BJ (cell line): ENCODE results near the gene KCNA5. TPM values are rescaled to one million over a fixed set of nuclear protein-coding genes. Genes with fewer than 3 reads are reported as not detected.

ENCODE experiments used
- CTCF ChIA-PET: fragments of 350-600 bp; formaldehyde crosslinking; extraction: SDS; loops from one replicate; lab custom pipeline; 2021; ENCODE audit warnings: antibody characterized with exemption, inconsistent platforms; lab: Yijun Ruan, JAX
- POLR2A ChIA-PET: fragments of 300-600 bp; sonication (Branson Sonifier 250); formaldehyde crosslinking; extraction: SDS; loops from one replicate; lab custom pipeline; 2021; ENCODE audit warnings: antibody characterized with exemption; lab: Charles Lee
- DNase-seq: peaks from one replicate; pipeline ENCODE4 v3.0.0-alpha.2; 2011; ENCODE audit warnings: low read depth
- H3K27me3 ChIP-seq: 2 replicates; pipeline ENCODE4 v1.6.0; 2011; ENCODE audit warnings: low read length; ENCODE audit not compliant: control insufficient read depth, insufficient read depth
- H3K36me3 ChIP-seq: 2 replicates; pipeline ENCODE4 v1.5.1; 2011; ENCODE audit warnings: low read length; ENCODE audit not compliant: control insufficient read depth, insufficient read depth
- H3K4me3 ChIP-seq: 2 replicates; pipeline ENCODE4 v1.5.1; 2011; ENCODE audit warnings: low read depth, mild to moderate bottlenecking, control low read depth, low read length
- polyA plus RNA-seq: library from polyadenylated mRNA; depleted of rRNA; stranded (reverse); fragments of >200 nt; gene quantifications from 2 replicates; pipeline ENCODE4 v1.2.3, GENCODE V29; 2011
- TF ChIP-seq, protein P1 (sequence below): IDR thresholded peaks from 2 replicates; pipeline ENCODE4 v1.5.1; 2011; ENCODE audit warnings: low read depth, mild to moderate bottlenecking, control low read depth, inconsistent platforms, low read length, moderate library complexity; ENCODE audit not compliant: insufficient read depth

KCNA5 gene
- polyA plus RNA-seq, 1 experiment: not detected

DNA sequence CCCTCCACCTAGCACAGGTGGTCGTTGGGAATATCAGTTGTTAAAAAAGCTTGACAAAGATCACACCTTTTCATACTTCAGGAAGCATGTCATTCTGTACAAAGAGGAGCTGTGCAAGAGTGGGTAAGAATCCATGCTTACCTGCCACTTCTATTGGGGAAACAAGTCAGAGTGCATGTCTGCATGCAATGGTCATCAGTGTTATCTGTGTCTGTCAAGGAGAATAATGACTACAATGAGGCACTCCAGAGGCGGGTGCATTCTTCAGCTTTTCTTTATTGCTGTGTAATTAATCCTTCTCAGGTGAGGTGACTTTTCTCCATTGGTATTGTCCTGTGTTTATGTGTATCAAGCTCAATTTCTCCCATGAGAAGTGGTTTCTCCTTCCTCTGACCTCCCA is 24.4 kb downstream of the KCNA5 start:
- CTCF ChIA-PET: interaction anchor here (1.1 to 8.7 kb wide), 6 partner anchors 15 to 213 kb away, joined by 3 to 56 read pairs (median 5); no protein-coding TSS in a partner anchor
- Histone ChIP-seq H3K4me3 (no peak overlapping the region), H3K36me3 (no peaks in the 10 kb centered on the region), H3K27me3 (peaks cover 4% of the 10 kb centered on the region)
- TF ChIP-seq, protein P1, sequence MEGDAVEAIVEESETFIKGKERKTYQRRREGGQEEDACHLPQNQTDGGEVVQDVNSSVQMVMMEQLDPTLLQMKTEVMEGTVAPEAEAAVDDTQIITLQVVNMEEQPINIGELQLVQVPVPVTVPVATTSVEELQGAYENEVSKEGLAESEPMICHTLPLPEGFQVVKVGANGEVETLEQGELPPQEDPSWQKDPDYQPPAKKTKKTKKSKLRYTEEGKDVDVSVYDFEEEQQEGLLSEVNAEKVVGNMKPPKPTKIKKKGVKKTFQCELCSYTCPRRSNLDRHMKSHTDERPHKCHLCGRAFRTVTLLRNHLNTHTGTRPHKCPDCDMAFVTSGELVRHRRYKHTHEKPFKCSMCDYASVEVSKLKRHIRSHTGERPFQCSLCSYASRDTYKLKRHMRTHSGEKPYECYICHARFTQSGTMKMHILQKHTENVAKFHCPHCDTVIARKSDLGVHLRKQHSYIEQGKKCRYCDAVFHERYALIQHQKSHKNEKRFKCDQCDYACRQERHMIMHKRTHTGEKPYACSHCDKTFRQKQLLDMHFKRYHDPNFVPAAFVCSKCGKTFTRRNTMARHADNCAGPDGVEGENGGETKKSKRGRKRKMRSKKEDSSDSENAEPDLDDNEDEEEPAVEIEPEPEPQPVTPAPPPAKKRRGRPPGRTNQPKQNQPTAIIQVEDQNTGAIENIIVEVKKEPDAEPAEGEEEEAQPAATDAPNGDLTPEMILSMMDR: no peak
- POLR2A ChIA-PET: no interaction called here
- no peak for DNase-seq

DNA sequence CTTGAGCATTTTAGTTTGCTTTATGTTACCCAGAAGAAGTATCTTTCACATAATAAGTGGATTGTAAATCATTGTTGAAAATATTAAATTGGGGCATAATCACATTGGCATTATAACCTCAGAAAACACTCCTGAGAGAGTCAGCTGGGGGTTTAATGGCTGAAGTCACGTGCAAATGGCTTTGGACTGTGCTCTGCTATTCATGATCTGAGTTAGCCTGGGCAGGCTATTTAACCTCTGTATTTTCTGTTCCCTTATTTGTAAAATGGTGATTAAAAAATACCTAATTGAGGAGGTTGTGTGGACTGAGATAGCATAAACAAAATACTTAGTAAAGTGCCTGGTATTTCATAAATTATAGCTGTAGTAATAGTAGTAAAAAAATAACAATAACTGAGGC is 24.9 kb downstream of the KCNA5 start:
- no peaks in the 10 kb centered on the region for H3K36me3 ChIP-seq
- CTCF ChIA-PET: interaction anchor here (1.1 to 8.7 kb wide), 6 partner anchors 14 to 213 kb away, joined by 3 to 56 read pairs (median 5); no protein-coding TSS in a partner anchor
- H3K27me3 ChIP-seq: peaks cover 4% of the 10 kb centered on the region
- POLR2A ChIA-PET: no interaction called here
- H3K4me3 ChIP-seq: no peak overlapping the region
- no peak for DNase-seq
- TF ChIP-seq, protein P1: no peak

DNA sequence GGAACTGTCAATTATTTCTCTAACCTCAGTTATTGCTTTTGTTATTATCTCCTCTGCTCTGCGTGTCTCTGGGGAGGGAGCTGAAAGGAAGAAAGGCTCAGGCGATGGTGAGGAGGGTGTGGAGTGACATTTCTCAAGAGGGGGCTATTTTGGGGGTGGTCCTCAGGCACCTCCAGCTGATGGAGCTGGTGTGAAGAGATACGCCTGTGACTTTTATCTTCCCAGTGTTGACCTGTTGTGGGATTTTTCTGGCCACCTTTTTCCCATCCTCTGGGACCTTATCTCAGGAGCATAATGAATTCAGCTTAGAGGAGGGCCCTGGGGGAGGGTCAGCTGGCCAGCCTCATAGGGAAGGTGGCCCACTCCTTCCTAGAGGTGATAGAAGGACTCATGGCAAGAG is 26.4 kb downstream of the KCNA5 start:
- H3K36me3 ChIP-seq: no peaks in the 10 kb centered on the region
- no peak for DNase-seq
- ChIA-PET CTCF (interaction anchor here (1.1 to 8.7 kb wide), 4 partner anchors 13 to 579 kb away, joined by 3 to 56 read pairs (median 4); no protein-coding TSS in a partner anchor), POLR2A (no interaction called here)
- H3K4me3 ChIP-seq: no peak overlapping the region
- TF ChIP-seq, protein P1: no peak
- peaks cover 4% of the 10 kb centered on the region; the same call in 1 of the 2 replicates for H3K27me3 ChIP-seq

DNA sequence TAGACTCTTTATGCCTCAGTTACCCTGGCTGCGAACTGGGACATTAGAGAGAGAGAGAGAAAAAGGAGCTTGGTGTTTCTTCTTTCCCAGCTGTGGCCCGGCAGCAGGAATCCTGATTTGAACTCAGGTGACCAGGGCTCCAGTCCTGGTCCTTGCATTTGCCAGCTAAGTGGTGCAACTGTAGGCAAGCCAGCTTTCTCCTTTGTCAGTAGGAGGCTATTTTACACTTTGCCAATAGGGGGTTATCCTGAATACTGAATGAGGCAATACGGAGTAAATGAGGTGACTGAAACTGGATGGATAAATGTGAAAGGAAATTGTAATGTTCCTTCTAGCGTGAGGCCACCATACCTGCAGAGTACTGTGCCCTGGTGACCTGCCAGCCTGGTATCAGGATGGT is 27.8 kb downstream of the KCNA5 start:
- ChIA-PET POLR2A (no interaction called here), CTCF (interaction anchor here (0.8 to 8.7 kb wide), 4 partner anchors 12 to 216 kb away, joined by 3 to 56 read pairs (median 3); no protein-coding TSS in a partner anchor)
- TF ChIP-seq, protein P1: no peak
- H3K36me3 ChIP-seq: no peaks in the 10 kb centered on the region
- H3K4me3 ChIP-seq: no peak overlapping the region
- peaks cover 4% of the 10 kb centered on the region; the same call in 1 of the 2 replicates for H3K27me3 ChIP-seq
- no peak for DNase-seq

DNA sequence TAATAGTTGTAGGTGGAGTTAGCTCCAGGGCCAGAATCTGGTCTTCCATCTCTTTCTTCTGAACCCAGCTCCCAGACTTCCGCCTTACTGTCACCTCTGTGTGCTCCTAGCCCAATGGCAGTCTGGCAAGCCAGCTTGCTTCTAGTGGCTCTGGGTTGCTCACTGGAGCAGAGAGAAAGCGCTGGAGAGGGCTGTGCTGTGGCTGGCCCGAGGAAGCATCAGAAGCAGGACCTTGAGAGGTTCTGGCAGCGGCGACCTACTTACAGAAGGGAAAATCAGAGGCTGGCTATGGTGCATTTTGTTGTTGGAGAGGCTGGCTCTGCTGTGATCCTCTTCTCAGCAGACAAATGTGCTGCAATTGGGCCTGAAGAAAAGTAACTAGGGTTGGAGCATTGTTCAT is 28.6 kb downstream of the KCNA5 start:
- TF ChIP-seq, protein P1: no peak
- no peaks in the 10 kb centered on the region for H3K36me3 ChIP-seq
- ChIA-PET POLR2A (no interaction called here), CTCF (interaction anchor here (0.7 to 8.7 kb wide), 4 partner anchors 9 to 215 kb away, joined by 3 to 56 read pairs (median 3); no protein-coding TSS in a partner anchor)
- peaks cover 4% of the 10 kb centered on the region for H3K27me3 ChIP-seq
- no peak overlapping the region for H3K4me3 ChIP-seq
- no peak for DNase-seq
